Measurements from ENCODE around the gene FRK. TPM values are rescaled to one million over a fixed set of nuclear protein-coding genes. Genes with fewer than 3 reads are reported as not detected.

Gene FRK
- total and polyA plus RNA-seq, 8 donors, result 3.1 to 16.1 (median 4.5) TPM

- H3K4me1 ChIP-seq, result no peaks in the 10 kb centered on the region
- no peak for TF ChIP-seq CTCF (IDR thresholded peaks at IDR 0.05)
- DNase-seq (no peak), ATAC-seq (no peak)
- H3K9me3 ChIP-seq, result no peaks in the 10 kb centered on the region
- H3K36me3 ChIP-seq, result no peaks in the 10 kb centered on the region
- intact Hi-C loops (cut with DNase I), result no loop called here
- H3K27ac ChIP-seq, result no peak overlapping the region
- H3K27me3 ChIP-seq, result no peaks in the 10 kb centered on the region
- H3K4me3 ChIP-seq, result no peak overlapping the region
These were observed 177.9 kb downstream of the FRK start for GRCh38 chr6:115882771-115883170.

GRCh38 chr6:115882174-115882573 is 178.5 kb downstream of the FRK start:
- TF ChIP-seq CTCF (IDR thresholded peaks at IDR 0.05), result no peak
- Histone ChIP-seq H3K9me3 (no peaks in the 10 kb centered on the region), H3K27me3 (no peaks in the 10 kb centered on the region), H3K27ac (no peak overlapping the region), H3K4me3 (no peak overlapping the region), H3K4me1 (no peaks in the 10 kb centered on the region), H3K36me3 (no peaks in the 10 kb centered on the region)
- intact Hi-C loops (cut with DNase I), result no loop called here
- no peak for ATAC-seq
- DNase-seq, result no peak

Other genes with a start within 250 kb of the FRK start
- 10 to 100 TPM; 36.9 to 48.3 TPM for gene NT5DC1, start 40.0 kb upstream of the FRK start, total RNA-seq
- 10 to 100 TPM; 42.1 to 56.8 (median 53.7) TPM for gene NT5DC1, start 40.0 kb upstream of the FRK start, polyA plus RNA-seq (ENCODE audit: insufficient read length in 6 of 6)
- gene COL10A1, start 65.2 kb upstream of the FRK start, total RNA-seq, result 10 to 100 TPM in 1 of 2 donors, not detected in 1; 26.6 TPM
- gene COL10A1, start 65.2 kb upstream of the FRK start, polyA plus RNA-seq (ENCODE audit: insufficient read length in 6 of 6), result under 1 TPM; 0.18 to 0.45 (median 0.31) TPM
- gene TSPYL4, start 193.2 kb upstream of the FRK start, total RNA-seq, result 10 to 100 TPM; 10.2 to 17.6 TPM
- gene TSPYL4, start 193.2 kb upstream of the FRK start, polyA plus RNA-seq (ENCODE audit: insufficient read length in 6 of 6), result 10 to 100 TPM; 47.7 to 53.8 (median 51.0) TPM
- gene TSPYL1, start 219.0 kb upstream of the FRK start, total RNA-seq, result 10 to 100 TPM; 61.9 to 89.3 TPM
- gene TSPYL1, start 219.0 kb upstream of the FRK start, polyA plus RNA-seq (ENCODE audit: insufficient read length in 6 of 6), result 100 to 1,000 TPM in 1 of 6 donors, 10 to 100 TPM in 5; 65.6 to 100 (median 81.5) TPM

Measured in left lung (tissue), 10 donors.